Transverse colon (tissue), 4 donors: ENCODE results near the gene ACTN1.

Experiments used
- EP300 ChIP-seq: sonication (generic); formaldehyde crosslinking; IDR thresholded peaks from one replicate; pipeline ENCODE4 v1.6.1; 2017; ENCODE audit warnings: antibody characterized with exemption, low read depth
- POLR2A ChIP-seq: fragments of 450-650 bp; IDR thresholded peaks from one replicate; pipeline ENCODE4 v1.6.1; 2016; ENCODE audit warnings: antibody characterized with exemption, mild to moderate bottlenecking, moderate library complexity
- POLR2AphosphoS5 ChIP-seq, 3 donors: sonication (generic); formaldehyde crosslinking; IDR thresholded peaks; one replicate each; pipeline ENCODE4 v1.6.1; 2016; ENCODE audit warnings: antibody characterized with exemption in 3 of 3
- TF ChIP-seq, protein P1 (sequence below), 5 experiments: fragments of 200-600 bp in 3 of 5; fragments of 450-650 bp in 2 of 5; sonication (generic) in 3 of 5; IDR thresholded peaks; 1 replicate in 2 of 5; 2 replicates in 3 of 5; pipeline ENCODE4 v1.5.1; 2016 to 2017; ENCODE audit warnings: antibody characterized with exemption in 5 of 5, inconsistent platforms in 3 of 5, mild to moderate bottlenecking in 2 of 5, moderate library complexity in 1 of 5

DNA sequence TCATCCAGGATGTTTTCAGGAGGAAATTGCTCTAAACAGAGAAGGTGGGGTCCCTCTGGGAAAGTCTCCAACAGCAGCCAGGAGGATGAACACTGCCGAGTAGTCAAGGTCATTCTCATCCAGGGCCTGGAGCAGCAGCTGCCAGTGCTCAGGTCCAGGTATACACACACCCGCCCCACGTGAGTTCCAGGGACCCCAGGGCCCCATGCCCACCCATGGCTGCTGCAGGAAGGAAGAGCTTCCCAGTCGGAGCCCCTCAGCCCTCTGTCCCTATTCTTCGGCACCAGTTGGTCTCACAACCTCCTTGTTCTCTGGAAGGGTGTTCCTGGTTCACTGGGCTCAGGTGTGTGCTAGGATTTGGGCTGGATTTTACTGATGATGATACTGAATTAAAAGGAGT lies 72.7 kb downstream of the ACTN1 start:
- TF ChIP-seq POLR2A (no peak), EP300 (no peak), POLR2AphosphoS5 (IDR thresholded peaks at IDR 0.05) (no peak)
- TF ChIP-seq, protein P1, sequence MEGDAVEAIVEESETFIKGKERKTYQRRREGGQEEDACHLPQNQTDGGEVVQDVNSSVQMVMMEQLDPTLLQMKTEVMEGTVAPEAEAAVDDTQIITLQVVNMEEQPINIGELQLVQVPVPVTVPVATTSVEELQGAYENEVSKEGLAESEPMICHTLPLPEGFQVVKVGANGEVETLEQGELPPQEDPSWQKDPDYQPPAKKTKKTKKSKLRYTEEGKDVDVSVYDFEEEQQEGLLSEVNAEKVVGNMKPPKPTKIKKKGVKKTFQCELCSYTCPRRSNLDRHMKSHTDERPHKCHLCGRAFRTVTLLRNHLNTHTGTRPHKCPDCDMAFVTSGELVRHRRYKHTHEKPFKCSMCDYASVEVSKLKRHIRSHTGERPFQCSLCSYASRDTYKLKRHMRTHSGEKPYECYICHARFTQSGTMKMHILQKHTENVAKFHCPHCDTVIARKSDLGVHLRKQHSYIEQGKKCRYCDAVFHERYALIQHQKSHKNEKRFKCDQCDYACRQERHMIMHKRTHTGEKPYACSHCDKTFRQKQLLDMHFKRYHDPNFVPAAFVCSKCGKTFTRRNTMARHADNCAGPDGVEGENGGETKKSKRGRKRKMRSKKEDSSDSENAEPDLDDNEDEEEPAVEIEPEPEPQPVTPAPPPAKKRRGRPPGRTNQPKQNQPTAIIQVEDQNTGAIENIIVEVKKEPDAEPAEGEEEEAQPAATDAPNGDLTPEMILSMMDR (IDR thresholded peaks at IDR 0.05): no peak
